ENCODE results near the gene PRKG2. TPM values are rescaled to one million over a fixed set of nuclear protein-coding genes. Genes with fewer than 3 reads are reported as not detected.

The PRKG2 gene
- total RNA-seq, 1 donor from 2014 or later = 11.9 TPM

- Mint-ChIP-seq H3K27ac (no peak overlapping the region), H3K9me3 (no peaks in the 10 kb centered on the region), H3K27me3 (peaks cover 18% of the 10 kb centered on the region), H3K4me1 (ENCODE audit: unreplicated experiment) (no peaks in the 10 kb centered on the region), H3K36me3 (no peaks in the 10 kb centered on the region), H3K4me3 (no peak overlapping the region)
- TF ChIP-seq CTCF (conservative IDR thresholded peaks at IDR 0.05) = no peak
- no peak for DNase-seq (ENCODE audit: extremely low spot score, unreplicated experiment)
Observed at GRCh38 chr4:81204571-81204970, 10.5 kb downstream of the PRKG2 start.

GRCh38 chr4:81199831-81200230 lies 15.2 kb downstream of the PRKG2 start:
- Mint-ChIP-seq H3K9me3 (no peaks in the 10 kb centered on the region), H3K4me1 (ENCODE audit: unreplicated experiment) (no peaks in the 10 kb centered on the region), H3K36me3 (no peaks in the 10 kb centered on the region), H3K27ac (no peak overlapping the region), H3K4me3 (no peak overlapping the region), H3K27me3 (peaks cover 9% of the 10 kb centered on the region)
- TF ChIP-seq CTCF (conservative IDR thresholded peaks at IDR 0.05) = no peak
- DNase-seq (ENCODE audit: extremely low spot score, unreplicated experiment) = no peak

DNA sequence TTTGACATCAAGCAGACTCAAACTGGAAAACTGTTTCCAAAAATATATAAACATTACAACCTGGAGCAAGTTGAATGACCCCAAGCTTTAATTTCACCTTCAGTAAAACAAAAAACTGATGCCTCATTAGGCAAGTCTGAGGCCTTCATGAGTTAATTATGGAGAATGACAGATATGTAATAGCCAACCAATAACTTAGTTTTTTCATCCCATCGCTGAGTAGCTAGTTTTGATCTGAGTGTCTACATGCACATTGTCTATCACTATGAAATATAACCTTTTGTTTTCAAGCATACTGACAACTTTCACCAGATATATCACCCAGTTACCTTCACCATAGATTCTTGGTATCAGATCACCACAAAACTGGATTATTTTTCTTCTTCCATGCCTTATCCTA lies 16.4 kb downstream of the PRKG2 start:
- Mint-ChIP-seq H3K27me3 (peaks cover 7% of the 10 kb centered on the region), H3K4me3 (no peak overlapping the region), H3K36me3 (peaks cover 3% of the 10 kb centered on the region), H3K4me1 (ENCODE audit: unreplicated experiment) (no peaks in the 10 kb centered on the region), H3K27ac (no peak overlapping the region), H3K9me3 (no peaks in the 10 kb centered on the region)
- DNase-seq (ENCODE audit: extremely low spot score, unreplicated experiment) = no peak
- no peak for TF ChIP-seq CTCF (conservative IDR thresholded peaks at IDR 0.05)

DNA sequence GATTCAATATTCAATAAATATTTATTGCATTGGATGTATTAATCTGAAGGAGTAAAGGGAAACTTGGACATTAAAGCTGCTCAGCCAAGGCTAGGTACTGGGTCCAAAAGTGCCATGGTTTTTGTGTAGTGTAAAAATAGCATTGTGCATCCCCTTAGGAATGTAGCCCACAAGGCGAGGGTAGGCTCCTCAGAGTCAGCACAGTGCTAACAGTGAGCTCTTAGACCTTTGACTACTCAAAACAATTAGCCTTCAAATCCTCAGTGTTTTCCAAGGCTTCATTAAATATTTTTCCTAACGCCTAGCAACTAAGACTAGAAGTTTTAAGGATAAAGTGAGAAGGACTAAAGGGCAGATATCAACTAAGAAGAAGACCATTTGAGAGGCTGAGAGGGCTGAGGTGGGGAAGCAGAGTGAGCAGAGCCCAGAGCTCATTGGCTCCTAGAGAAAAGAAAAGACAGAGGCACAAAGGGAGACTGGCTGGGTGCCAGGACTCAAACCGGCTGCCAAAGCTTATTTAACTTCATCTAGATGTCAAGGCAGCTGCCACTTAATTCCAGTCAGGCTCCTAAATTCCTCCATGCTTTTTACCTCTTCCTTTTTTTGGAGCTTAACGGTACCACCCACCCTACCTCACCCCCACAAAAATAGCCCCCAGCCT lies 17.0 kb downstream of the PRKG2 start:
- no peak for TF ChIP-seq CTCF (conservative IDR thresholded peaks at IDR 0.05)
- no peak overlapping the region for H3K4me3 Mint-ChIP-seq
- no peak for DNase-seq (ENCODE audit: extremely low spot score, unreplicated experiment)
- no peaks in the 10 kb centered on the region for H3K9me3 Mint-ChIP-seq
- peaks cover 7% of the 10 kb centered on the region for H3K27me3 Mint-ChIP-seq
- peaks cover 3% of the 10 kb centered on the region for H3K36me3 Mint-ChIP-seq
- H3K4me1 Mint-ChIP-seq (ENCODE audit: unreplicated experiment) = no peaks in the 10 kb centered on the region
- no peak overlapping the region for H3K27ac Mint-ChIP-seq

DNA sequence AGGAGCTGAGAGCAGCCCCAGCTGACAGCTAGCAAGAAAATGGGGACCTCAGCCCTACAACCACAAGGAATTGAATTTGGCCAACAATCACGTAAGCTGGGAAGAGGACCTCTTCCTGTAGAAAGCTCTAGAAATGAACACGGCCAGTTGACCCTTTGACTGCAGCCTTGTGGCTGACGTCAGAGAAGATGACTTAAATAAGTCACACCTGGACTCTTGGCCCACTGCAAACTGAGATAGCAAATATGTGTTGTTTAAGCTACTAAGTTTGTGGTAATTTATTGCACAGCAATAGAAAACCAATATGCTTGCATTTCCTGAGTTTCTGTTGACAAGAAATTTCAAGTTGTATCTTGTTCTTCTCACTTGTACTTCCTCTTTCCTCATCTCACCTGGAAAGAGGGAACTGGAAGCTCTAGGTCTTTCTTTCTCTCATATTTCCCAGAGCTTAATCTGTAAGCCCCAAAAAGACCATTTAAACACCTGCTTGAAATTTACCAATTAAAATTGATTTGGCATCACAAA lies 18.8 kb downstream of the PRKG2 start:
- no peak overlapping the region for H3K4me3 Mint-ChIP-seq
- H3K4me1 Mint-ChIP-seq (ENCODE audit: unreplicated experiment) = no peaks in the 10 kb centered on the region
- peaks cover 3% of the 10 kb centered on the region for H3K36me3 Mint-ChIP-seq
- no peak overlapping the region for H3K27ac Mint-ChIP-seq
- H3K27me3 Mint-ChIP-seq = peaks cover 7% of the 10 kb centered on the region
- H3K9me3 Mint-ChIP-seq = no peaks in the 10 kb centered on the region
- TF ChIP-seq CTCF (conservative IDR thresholded peaks at IDR 0.05) = no peak
- DNase-seq (ENCODE audit: extremely low spot score, unreplicated experiment) = no peak
